Fibroblast of skin of left quadriceps (primary cell): ENCODE results near the gene PLEKHA1.
A peak's percentile ranks its signal among the peaks of the same experiment; 100 is the strongest.

ENCODE experiments used
- DNase-seq, 2 experiments: peaks; one replicate each; pipeline ENCODE4 v3.0.0-alpha.2; 2013; ENCODE audit warnings: low read depth in 2 of 2

The PLEKHA1 gene

GRCh38 chr10:122421742-122422141 lies 47.2 kb downstream of the PLEKHA1 start:
- DNase-seq, result no peak

DNA sequence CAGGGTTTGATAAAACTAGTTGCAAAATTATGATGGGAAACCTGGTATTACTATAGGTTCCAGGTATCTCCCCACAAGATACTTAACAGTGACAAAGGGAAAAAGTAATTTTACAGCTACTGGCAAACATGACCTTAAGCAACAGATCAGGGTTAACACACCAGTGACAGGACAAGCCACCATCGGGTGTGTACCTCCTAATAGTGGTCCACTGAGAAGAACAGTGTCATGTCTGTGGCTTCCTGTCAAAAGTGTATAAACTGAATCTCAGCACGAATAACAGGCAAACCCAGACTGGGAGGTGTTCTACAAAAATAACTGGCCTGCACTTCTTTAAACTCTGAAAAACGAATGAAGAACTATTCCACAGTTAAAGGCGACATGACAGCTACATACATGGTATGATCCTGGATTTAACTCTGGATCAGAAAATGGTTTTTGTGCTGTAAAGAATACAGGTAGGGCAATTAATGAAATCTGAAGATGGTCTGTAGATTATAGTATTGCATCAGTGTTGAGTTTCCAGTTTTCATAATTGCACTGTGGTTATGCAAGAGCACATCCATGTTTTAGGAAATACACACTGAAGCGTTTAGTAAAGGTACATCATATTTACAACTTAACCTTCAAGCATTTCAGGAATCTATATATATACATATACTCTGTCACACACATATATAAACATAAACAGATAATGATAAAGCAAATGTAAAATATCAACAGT lies 47.9 kb downstream of the PLEKHA1 start:
- DNase-seq, result no peak

DNA sequence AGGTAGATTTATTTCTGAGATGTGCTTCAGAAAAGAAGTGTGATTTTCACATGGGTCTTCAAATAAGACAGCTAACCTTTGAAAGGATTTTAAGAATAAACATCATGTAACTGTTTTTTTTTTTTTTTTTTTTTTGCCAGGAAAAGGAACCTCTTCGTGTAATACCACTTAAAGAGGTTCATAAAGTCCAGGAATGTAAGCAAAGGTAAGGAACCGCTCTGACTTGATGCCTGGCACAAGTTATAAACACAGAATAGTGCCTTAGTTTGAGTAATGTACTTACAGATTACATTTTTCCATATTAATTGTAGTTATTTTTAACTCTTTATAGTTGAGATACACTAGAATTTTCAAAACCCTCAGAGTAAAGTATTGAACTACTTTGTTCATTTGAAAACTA lies 49.6 kb downstream of the PLEKHA1 start:
- no peak for DNase-seq

DNA sequence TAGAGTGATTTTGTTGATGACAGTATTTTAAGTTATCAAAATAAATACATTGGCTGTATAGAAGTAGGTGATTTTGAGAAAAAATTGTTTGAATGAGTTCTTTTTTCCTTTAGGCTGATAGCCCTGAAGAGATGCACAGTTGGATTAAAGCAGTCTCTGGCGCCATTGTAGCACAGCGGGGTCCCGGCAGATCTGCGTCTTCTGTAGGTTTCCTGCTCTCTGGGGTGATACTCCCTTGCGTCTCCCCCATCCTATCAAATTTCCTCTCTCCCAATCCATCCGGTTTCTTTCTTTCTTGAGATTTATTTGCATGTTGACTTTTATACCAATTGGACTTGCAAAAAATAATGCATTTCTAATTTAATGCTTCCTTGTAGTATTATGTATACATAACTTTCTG lies 52.3 kb downstream of the PLEKHA1 start:
- DNase-seq, result no peak

DNA sequence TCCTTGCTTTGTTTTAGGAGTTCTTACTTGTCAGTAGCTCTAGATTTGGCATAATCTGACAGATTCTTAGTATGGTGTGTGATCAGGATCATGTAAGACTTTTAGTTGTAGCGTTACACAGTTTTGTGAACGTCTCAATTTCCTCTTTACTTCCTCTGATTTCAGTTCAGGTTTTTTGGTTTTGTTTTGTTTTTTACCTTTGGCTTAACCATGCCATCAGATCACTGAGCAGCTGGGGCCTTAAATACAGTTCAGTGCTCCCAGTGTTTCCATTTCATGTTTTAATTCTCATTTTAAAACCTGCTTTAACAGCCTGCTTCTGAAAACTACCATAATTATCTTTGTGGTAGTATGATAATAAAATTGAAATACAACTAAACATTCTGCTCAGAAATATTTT lies 52.8 kb downstream of the PLEKHA1 start:
- no peak for DNase-seq

GRCh38 chr10:122435212-122435827 lies 60.8 kb downstream of the PLEKHA1 start:
- DNase-seq, result peak; percentile 24 to 27

GRCh38 chr10:122441961-122442360 lies 67.5 kb downstream of the PLEKHA1 start:
- no peak for DNase-seq

GRCh38 chr10:122445469-122445868 lies 71.0 kb downstream of the PLEKHA1 start:
- no peak for DNase-seq

DNA sequence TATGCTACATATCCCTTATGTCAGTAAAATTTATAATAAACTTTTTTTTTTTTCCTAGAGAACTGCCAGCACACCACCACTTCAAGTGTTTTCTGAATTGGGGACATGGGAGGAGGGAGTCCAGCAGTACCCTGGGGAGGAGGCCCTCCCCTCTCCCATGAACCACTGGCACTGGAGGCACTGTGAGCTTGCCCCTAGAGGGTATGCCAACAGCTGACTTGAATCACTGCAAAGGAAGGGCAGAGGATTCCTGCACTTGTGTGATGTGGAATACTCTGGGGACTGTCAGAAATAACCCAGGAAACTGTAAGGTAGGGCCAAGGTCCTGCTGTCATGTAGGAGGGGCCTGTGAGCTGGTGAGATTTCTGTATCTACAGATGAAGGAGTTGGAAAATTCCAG lies 71.4 kb downstream of the PLEKHA1 start:
- DNase-seq, result no peak

- no peak for DNase-seq
These were observed 72.3 kb downstream of the PLEKHA1 start for GRCh38 chr10:122446668-122447423.

GRCh38 chr10:122448600-122448999 lies 74.1 kb downstream of the PLEKHA1 start:
- DNase-seq, result no peak

GRCh38 chr10:122449153-122449552 lies 74.6 kb downstream of the PLEKHA1 start:
- no peak for DNase-seq

GRCh38 chr10:122450353-122450990 lies 76.0 kb downstream of the PLEKHA1 start:
- DNase-seq, result no peak

GRCh38 chr10:122454071-122454470 lies 79.6 kb downstream of the PLEKHA1 start:
- no peak for DNase-seq

DNA sequence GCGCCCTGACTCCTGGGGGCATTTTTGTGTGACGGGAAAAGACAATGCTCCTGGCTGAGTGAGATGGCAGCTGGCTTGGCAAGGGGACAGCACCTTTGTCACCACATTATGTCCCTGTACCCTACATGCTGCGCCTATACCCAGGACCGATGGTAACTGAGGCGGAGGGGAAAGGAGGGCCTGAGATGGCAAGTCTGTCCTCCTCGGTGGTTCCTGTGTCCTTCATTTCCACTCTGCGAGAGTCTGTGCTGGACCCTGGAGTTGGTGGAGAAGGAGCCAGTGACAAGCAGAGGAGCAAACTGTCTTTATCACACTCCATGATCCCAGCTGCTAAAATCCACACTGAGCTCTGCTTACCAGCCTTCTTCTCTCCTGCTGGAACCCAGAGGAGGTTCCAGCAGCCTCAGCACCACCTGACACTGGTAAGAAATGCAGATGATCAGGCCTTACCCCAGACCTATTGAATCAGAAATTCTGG lies 80.1 kb downstream of the PLEKHA1 start, which contains the start of gene ARMS2:
Gene ARMS2, plus strand, starts transcription at position 51 of the 478 bp plus-strand sequence. Its CDS starts 75 bp downstream, at position 126.
- no peak for DNase-seq

DNA sequence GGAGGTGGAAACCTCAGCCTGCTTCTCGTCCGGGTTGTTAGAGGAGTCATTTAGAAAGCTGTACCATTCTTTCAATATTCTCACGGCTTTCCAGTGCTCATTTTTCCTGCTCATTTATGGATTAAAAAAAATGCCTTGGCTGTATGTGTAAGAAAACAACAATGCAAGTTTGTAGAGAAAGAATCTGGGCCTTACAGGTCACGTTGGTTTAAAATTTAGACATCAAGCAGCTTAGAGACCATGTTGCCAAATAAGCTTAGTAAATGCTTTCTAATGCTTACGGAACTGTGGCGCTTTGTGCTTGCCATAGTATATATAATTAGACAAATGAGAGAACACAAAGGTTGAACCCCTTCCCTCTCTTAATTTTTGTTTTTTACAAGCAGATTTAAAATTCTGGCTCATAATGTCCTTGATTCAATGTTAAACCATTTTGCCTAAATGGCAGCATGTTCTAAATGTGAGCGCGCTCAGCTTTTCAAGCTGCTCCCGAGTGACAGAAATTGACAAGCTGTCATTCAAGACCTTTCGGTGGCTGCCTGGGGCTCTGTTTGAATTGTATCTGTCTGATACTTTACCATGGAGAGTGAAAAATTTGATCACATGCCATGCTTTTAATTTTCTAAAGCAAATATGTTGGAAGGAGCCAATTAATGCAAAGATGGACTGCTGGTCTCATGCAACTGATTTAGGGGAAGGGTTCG lies 81.0 kb downstream of the PLEKHA1 start:
- DNase-seq, result no peak

DNA sequence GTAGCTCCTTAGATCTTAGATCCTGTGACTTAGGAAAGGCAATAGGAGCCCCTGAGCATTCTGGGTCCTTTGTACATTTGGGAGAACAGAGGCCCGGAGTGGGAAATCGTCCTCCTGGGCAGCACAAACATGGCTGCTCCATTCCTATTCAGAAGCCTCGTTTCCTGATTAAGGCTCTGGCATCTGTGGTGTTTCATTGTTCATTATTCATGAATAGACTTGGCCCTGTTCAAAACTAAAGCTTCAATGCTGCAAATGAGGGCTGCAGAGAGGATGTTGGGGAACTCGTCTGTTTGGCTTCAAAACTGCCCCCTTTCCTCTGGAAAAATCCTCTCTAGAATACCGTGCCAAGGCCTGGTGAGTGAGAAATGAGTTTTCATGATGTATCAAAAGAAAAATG lies 83.4 kb downstream of the PLEKHA1 start:
- DNase-seq, result no peak

DNA sequence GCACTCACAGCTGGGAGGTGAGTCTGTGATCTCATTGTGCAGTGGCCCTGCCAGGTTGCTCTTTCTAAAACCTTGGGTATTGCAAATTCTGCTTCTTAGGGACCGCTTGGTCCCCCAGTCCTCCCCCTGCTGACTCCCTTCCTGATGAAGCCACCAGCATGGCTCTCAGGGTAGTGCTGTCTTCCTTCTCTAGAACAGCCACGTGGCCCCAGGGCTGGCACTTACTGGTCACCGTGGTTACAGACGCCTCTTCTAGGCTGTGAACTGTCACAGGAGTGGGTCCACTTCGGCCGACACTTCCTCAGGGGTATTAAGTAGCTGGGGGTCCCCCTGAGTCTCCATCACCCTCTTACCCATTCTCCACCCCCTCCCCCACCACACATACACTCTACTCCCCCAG lies 84.2 kb downstream of the PLEKHA1 start:
- DNase-seq, result no peak

DNA sequence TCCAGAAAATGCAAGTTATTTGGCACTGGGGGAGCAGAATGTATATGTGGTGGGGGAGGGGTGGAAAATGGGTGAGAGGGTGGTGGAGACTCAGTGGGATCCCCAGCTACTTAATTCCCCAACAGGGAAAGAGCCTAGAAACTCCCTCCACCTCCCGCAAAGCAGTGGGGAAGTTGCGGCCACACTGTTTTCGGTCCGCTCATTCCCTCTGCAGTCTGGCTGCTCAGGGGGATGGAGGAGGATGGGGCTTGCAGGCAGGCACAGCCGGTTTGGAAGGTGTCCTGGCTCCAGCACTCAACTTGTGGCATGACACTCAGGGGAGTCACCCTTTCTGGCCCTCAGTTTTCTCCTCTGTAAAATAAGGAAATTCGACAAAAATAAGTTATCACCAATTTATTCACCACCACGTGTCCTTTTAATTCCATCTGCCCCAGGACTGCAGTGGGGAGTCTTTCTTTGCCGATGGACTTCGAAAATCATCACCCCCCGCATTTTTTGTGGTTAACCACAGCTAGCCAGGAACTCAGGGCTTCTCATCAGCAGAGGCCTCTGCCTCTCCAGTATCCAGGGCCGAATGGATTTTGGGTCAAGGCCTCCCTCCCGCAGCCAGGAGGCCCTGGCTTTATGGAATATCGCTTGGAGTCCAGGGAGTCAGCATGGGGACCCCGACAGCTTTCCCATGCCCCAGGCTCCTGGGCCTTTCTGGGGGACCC lies 85.2 kb downstream of the PLEKHA1 start:
- DNase-seq, result no peak

DNA sequence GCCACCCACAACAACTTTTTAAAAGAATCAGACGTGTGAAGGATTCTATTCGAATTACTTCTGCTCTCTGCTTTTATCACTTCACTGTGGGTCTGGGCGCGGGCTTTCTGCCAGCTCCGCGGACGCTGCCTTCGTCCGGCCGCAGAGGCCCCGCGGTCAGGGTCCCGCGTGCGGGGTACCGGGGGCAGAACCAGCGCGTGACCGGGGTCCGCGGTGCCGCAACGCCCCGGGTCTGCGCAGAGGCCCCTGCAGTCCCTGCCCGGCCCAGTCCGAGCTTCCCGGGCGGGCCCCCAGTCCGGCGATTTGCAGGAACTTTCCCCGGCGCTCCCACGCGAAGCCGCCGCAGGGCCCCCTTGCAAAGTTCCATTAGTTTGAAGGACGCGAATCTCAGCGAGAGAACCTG lies 86.4 kb downstream of the PLEKHA1 start:
- no peak for DNase-seq

- DNase-seq, result no peak
These were observed 86.8 kb downstream of the PLEKHA1 start, which contains the start of gene HTRA1 for GRCh38 chr10:122461367-122461728. TSS of gene HTRA1 (plus strand) at chr10:122461553. CDS start at chr10:122461653, 100 bp downstream.
